Adipocyte (in vitro differentiated cells): ENCODE results near the gene GRHL1.

Experiments used
- DNase-seq: peaks from one replicate; pipeline ENCODE4 v3.0.0-alpha.2; 2015; ENCODE audit warnings: low read depth
- H3K27me3 ChIP-seq: replicated peaks from 2 replicates; pipeline ENCODE4 v1.7.0; 2013; ENCODE audit warnings: mild to moderate bottlenecking, low read length, moderate library complexity; ENCODE audit not compliant: control insufficient read depth, insufficient read depth
- H3K36me3 ChIP-seq: 2 replicates; pipeline ENCODE4 v1.7.0; 2013; ENCODE audit warnings: low read length, mild to moderate bottlenecking, moderate library complexity; ENCODE audit not compliant: control insufficient read depth, insufficient read depth, severe bottlenecking
- H3K4me1 ChIP-seq: 2 replicates; pipeline ENCODE4 v1.7.0; 2013; ENCODE audit warnings: mild to moderate bottlenecking, low read length, moderate library complexity; ENCODE audit not compliant: control insufficient read depth, insufficient read depth
- H3K4me3 ChIP-seq: 2 replicates; pipeline ENCODE4 v1.7.0; 2013; ENCODE audit warnings: mild to moderate bottlenecking, low read length, moderate library complexity
- H3K9ac ChIP-seq: 2 replicates; pipeline ENCODE4 v1.7.0; 2013; ENCODE audit warnings: mild to moderate bottlenecking, low read length, moderate library complexity
- H3K9me3 ChIP-seq: 2 replicates; pipeline ENCODE4 v1.7.0; 2013; ENCODE audit warnings: mild to moderate bottlenecking, low read length, moderate library complexity; ENCODE audit not compliant: control insufficient read depth

GRHL1 gene

DNA sequence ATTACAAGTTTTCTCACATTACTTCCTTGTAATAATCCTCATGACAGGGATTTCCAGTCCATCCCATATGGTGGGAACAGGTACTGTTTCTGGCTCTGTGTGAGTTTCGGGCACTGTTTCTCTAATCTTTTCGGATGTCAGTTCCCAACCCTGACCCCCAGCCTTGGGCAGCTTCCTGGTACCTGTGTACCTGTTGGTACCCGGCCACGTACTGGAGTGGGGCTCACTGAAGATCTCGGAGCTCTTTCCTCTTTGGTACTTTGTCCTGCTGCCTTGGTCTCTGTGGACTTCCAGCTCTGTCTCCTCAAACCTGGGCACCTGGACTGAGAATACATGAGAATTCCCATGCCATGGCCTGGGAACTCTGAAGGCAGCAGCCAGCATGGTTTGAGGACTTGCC, 36.8 kb downstream of the GRHL1 start:
- DNase-seq, result no peak
- no peaks in the 10 kb centered on the region for H3K9me3 ChIP-seq
- H3K4me1 ChIP-seq, result peaks cover 43% of the 10 kb centered on the region
- no peaks in the 10 kb centered on the region for H3K27me3 ChIP-seq
- H3K36me3 ChIP-seq, result peaks cover 3% of the 10 kb centered on the region
- H3K4me3 ChIP-seq, result no peak overlapping the region
- H3K9ac ChIP-seq, result no peak overlapping the region

DNA sequence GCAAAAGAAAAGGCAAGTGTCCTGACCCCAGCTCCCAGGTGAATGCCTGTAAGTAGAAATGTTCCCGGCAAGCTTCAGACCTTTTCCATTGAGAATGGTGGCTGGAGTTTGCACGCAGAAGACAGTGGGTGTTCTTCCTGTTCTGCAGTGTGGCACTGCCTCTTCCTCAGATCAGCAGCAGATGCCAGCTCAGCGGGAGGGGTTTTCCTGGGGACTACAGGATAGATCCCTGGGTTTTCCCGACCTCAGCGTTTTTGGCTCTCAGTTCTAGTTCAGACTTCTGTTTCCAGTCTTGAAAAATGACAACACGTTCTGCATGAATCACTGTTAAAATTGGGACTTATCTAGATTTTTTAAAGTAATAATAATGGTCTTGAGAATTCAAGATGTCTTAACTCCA, 39.2 kb downstream of the GRHL1 start:
- Histone ChIP-seq H3K4me1 (peaks cover 26% of the 10 kb centered on the region), H3K36me3 (peaks cover 3% of the 10 kb centered on the region), H3K9ac (no peak overlapping the region), H3K9me3 (no peaks in the 10 kb centered on the region), H3K4me3 (no peak overlapping the region), H3K27me3 (no peaks in the 10 kb centered on the region)
- no peak for DNase-seq

DNA sequence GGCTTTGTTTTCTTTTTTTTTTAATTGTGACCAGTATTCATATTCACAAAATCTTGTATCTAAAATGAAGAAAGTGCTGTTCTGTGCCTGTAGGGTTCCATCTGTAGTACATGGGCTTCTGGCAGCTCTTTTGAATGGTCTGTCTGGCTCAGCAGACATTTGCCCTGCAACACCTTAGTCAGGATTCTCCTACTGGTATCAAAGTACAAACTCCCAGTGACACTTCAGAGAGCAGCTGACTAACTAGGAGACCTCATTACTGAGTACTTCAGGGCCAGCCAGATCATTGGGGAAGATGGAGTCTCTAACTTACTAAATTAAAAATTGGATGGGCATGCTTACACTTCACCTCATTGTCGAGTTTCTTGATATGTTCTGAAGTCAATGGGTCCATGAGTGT, 39.7 kb downstream of the GRHL1 start:
- H3K4me1 ChIP-seq, result peaks cover 25% of the 10 kb centered on the region
- no peak overlapping the region for H3K4me3 ChIP-seq
- no peak for DNase-seq
- H3K36me3 ChIP-seq, result peaks cover 3% of the 10 kb centered on the region
- no peaks in the 10 kb centered on the region for H3K9me3 ChIP-seq
- no peak overlapping the region for H3K9ac ChIP-seq
- no peaks in the 10 kb centered on the region for H3K27me3 ChIP-seq

DNA sequence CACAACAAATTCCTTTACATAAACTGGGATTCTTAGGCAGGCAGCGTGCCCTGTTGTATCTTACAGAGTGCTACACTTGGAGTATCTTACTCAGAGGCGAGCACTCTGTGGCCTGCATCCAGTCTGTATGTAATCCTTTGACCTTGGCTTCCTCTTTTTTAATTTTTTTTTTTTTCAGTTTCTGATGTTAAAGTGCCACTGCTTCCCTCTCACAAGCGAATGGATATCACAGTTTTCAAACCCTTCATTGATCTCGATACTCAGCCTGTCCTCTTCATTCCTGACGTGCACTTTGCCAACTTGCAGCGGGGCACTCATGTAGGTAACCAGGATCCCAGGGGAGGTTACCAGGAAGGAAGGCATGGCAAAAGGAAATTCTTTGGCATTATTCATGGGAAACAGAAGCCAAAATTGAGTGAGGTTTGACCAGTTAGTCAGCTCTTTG, 40.4 kb downstream of the GRHL1 start:
- Histone ChIP-seq H3K27me3 (no peaks in the 10 kb centered on the region), H3K9ac (no peak overlapping the region), H3K36me3 (peaks cover 5% of the 10 kb centered on the region), H3K4me1 (peaks cover 25% of the 10 kb centered on the region), H3K4me3 (no peak overlapping the region), H3K9me3 (no peaks in the 10 kb centered on the region)
- DNase-seq, result no peak

DNA sequence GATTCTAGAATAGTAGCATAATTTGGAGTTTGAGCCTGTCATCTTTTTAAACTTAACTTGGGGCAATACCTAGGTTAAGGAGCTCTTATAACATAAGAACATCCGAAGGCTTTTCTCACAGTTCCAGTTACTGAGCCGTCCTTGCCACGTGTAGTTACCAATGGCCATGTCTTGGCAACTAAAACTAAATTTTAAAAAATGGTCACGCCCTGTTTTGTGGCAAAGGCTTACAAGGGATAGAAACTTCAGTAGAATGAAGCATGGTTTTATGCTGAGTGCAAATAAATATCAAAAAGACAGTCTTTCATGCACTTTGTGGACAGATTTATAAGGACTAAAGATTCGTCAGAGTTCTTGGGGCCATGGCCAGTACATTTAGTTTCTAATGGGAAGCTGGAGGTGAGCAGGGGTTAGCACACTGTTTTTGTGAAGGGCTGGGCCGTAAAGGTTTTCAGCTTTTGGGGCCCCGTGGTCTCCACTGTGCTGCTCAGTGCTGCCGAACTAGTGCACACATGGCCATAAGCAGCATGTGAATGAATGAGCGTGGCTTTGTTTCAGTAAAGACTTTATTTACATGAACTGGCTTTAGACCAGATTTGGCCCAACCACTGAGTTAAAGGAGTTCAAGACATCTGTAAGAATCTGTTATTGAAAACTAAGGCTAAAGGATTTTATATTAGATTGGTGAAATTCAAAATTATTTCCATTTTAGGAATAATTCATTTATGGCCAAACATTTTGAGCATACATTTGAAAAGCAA, 41.1 kb downstream of the GRHL1 start:
- Histone ChIP-seq H3K36me3 (peaks cover 5% of the 10 kb centered on the region), H3K4me1 (peaks cover 25% of the 10 kb centered on the region), H3K4me3 (no peak overlapping the region), H3K27me3 (no peaks in the 10 kb centered on the region), H3K9me3 (no peaks in the 10 kb centered on the region), H3K9ac (no peak overlapping the region)
- no peak for DNase-seq

DNA sequence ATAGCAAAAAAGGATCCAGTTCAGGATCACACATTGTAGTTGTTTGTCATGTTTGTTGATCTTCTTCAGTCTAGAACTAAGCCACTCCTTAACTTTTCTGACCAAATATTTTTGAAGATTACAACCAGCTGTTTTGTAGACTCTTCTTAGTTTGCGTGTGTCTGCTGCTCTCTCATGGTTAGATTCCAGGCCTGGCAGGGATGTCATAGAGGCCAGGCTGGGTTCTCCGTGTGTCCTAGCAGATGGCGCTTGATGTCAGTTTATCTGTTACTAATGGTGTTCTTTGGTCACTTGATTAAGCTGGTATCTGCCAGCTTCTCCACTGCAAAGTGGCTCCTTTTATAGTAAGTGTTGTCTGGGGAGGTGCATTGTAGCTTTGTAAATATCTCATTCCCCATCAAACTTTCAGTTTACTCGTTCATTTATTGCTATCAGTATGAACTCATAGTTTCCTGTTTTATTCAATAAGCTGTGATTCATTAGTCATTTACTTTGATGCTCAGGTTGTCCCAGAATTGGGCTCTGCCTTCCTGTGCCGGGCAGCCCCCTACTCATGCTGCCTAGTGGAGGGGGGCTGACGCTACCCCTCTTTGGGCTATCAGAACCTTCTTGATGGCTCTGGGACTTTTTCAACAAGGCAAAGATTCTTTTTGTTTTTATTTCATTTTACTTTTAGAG, 42.1 kb downstream of the GRHL1 start:
- peaks cover 25% of the 10 kb centered on the region for H3K4me1 ChIP-seq
- no peaks in the 10 kb centered on the region for H3K9me3 ChIP-seq
- H3K4me3 ChIP-seq, result no peak overlapping the region
- peak; percentile 59 for DNase-seq
- H3K9ac ChIP-seq, result no peak overlapping the region
- peaks cover 5% of the 10 kb centered on the region for H3K36me3 ChIP-seq
- no peaks in the 10 kb centered on the region for H3K27me3 ChIP-seq

DNA sequence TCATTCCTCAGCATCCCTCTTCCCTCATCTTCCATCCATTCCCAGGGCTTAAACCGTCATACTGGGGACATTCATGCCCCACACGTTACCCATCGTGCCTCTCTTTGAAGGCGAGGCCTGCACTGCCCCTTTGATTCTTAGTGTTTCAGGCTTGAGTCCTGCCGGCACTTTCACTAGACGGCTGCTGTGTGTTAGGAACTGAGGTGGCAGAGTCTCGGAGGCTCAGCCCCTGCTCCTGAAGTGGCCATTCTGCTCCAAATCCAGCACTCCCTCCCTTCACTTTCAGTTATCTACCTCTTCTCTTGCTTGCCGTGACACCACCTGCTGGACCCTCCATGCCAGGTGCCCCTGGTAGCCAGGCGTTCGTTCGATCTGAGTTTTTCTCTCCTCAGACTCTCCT, 43.0 kb downstream of the GRHL1 start:
- Histone ChIP-seq H3K9me3 (no peaks in the 10 kb centered on the region), H3K9ac (no peak overlapping the region), H3K36me3 (peaks cover 8% of the 10 kb centered on the region), H3K4me1 (peaks cover 25% of the 10 kb centered on the region), H3K4me3 (no peak overlapping the region), H3K27me3 (no peaks in the 10 kb centered on the region)
- no peak for DNase-seq

DNA sequence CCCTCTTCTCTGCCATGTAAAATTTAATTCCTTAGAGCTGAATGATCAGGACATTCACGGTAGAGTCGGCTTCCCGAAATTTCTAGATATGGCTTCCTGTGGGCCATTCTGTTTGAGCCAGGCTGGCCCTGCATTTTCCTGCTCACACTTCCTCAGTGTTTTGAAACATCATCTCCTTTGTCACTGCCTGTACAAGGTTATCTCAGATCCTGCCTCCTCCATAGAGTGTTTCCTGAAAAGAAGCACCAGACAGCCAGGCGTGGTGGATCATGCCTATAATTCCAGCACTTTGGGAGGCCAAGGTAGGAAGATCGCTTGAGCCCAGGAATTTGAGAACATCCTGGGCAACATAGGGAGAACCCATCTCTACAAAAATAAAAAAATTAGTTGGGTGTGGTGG, 43.6 kb downstream of the GRHL1 start:
- Histone ChIP-seq H3K4me3 (no peak overlapping the region), H3K27me3 (no peaks in the 10 kb centered on the region), H3K36me3 (peaks cover 8% of the 10 kb centered on the region), H3K9me3 (no peaks in the 10 kb centered on the region), H3K4me1 (peaks cover 25% of the 10 kb centered on the region), H3K9ac (no peak overlapping the region)
- no peak for DNase-seq

DNA sequence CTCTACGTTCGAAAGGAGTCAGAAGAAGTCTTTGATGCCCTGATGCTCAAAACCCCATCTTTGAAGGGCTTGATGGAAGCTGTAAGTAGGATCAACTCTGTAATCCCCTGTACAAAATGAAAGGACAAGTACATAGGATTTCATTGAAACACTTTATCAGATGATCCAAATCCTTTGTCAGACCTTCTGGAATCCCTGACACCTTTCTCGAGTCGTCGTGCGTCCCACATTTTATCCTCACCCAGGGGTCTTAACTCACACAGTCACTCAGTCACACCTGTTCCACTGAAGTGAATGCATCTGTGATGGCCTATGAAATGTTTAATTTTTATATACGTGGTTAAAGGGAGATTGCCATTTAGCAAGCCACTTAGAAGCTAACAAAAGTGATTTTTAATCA, 44.8 kb downstream of the GRHL1 start:
- H3K36me3 ChIP-seq, result peaks cover 8% of the 10 kb centered on the region
- H3K4me3 ChIP-seq, result no peak overlapping the region
- no peak overlapping the region for H3K9ac ChIP-seq
- no peak for DNase-seq
- no peaks in the 10 kb centered on the region for H3K9me3 ChIP-seq
- H3K27me3 ChIP-seq, result no peaks in the 10 kb centered on the region
- peaks cover 25% of the 10 kb centered on the region for H3K4me1 ChIP-seq

DNA sequence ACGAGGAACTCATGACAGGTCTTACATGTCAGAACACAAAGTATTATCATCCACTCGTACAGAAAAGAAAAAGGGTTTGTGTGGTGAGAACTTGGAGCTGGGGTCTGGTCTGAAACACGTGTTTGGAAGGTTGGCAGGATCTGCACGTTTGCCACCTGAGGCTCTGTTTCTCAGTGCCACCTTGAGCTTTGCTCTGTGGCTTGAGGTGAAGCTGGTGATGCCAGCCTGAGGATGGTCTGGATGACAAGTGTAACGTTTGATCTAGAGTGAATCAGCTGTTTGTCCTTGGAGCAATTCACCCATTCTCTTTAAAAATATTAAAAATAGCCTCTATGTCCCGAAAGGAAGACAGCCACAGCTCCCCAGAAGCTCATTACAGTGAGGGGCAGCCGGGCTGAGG, 46.4 kb downstream of the GRHL1 start:
- no peak overlapping the region for H3K4me3 ChIP-seq
- DNase-seq, result no peak

DNA sequence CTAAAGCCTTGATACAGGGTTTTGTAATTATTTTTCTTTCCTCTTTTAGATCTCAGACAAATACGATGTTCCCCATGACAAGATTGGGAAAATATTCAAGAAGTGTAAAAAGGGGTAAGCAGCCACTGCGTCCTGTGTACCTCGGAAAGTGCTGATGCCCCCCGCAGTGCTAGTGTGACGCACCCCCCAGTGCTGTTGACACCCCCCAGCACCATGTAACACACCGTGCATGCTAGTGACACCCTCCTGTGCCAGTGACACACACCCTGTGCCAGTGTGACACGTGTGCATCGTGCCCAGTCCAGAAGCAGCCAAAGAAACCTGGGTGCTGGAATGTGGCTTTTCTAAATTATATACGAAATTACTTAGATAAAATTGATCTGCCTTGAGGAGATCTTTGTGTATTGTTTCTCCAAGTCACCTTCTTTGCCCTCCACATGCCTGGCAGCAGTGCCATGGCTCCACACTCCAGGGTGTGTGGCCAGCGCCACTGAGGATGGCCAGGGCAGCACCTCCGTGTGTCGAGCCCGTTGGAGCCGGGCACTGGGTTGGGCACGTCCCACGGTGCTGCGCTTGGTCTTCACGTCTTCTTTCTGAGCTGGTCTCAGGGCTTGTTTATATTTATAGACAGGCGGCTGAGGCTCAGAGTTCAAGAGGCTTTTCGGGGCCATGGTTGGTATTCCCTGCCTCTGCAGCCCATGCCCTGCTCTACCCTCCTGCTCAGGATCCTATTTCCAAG, 47.6 kb downstream of the GRHL1 start:
- H3K4me3 ChIP-seq, result no peak overlapping the region
- no peak overlapping the region for H3K9ac ChIP-seq
- H3K9me3 ChIP-seq, result no peaks in the 10 kb centered on the region
- no peak for DNase-seq
- peaks cover 16% of the 10 kb centered on the region for H3K4me1 ChIP-seq
- peaks cover 8% of the 10 kb centered on the region for H3K36me3 ChIP-seq
- no peaks in the 10 kb centered on the region for H3K27me3 ChIP-seq

More for the DNA sequence above, 46.4 kb downstream of the GRHL1 start:
- peaks cover 8% of the 10 kb centered on the region for H3K36me3 ChIP-seq
- H3K27me3 ChIP-seq, result no peaks in the 10 kb centered on the region
- H3K4me1 ChIP-seq, result peaks cover 16% of the 10 kb centered on the region
- H3K9ac ChIP-seq, result no peak overlapping the region
- no peaks in the 10 kb centered on the region for H3K9me3 ChIP-seq
